GM13976 (cell line): ENCODE results near the gene CRISPLD2.

ENCODE experiments used
- DNase-seq: peaks from one replicate; pipeline ENCODE4 v3.0.0; 2012; ENCODE audit warnings: low spot score
- CTCF ChIP-seq: IDR thresholded peaks from 2 replicates; pipeline ENCODE4 v1.5.1; 2012; ENCODE audit warnings: borderline replicate concordance, mild to moderate bottlenecking; ENCODE audit not compliant: insufficient read depth; ENCODE audit errors: extremely low read depth, missing control alignments, control extremely low read depth
- in situ Hi-C: fragments of 300-500 bp; cut with MboI; formaldehyde crosslinking; loops from one replicate; pipeline ENCODE4 v1.12.0; 2022; ENCODE audit warnings: low sequenced_read_pairs, mixed read lengths, inconsistent platforms; ENCODE audit not compliant: unreplicated experiment

The CRISPLD2 gene

GRCh38 chr16:84836234-84836647, 16.5 kb downstream of the CRISPLD2 start:
- no peak for TF ChIP-seq CTCF
- no peak for DNase-seq
- in situ Hi-C loops, result no loop called here

GRCh38 chr16:84836967-84837366, 17.2 kb downstream of the CRISPLD2 start:
- in situ Hi-C loops, result no loop called here
- TF ChIP-seq CTCF, result no peak

GRCh38 chr16:84838383-84838948, 18.7 kb downstream of the CRISPLD2 start:
- in situ Hi-C loops, result no loop called here
- no peak for TF ChIP-seq CTCF
- no peak for DNase-seq

More at GRCh38 chr16:84836967-84837366, 17.2 kb downstream of the CRISPLD2 start:
- no peak for DNase-seq

GRCh38 chr16:84839054-84839453, 19.3 kb downstream of the CRISPLD2 start:
- in situ Hi-C loops, result no loop called here
- no peak for DNase-seq
- no peak for TF ChIP-seq CTCF

- no peak for DNase-seq
- no peak for TF ChIP-seq CTCF
- in situ Hi-C loops, result no loop called here
These were observed 20.2 kb downstream of the CRISPLD2 start for GRCh38 chr16:84839956-84840355.

- DNase-seq, result no peak
- in situ Hi-C loops, result no loop called here
These were observed 21.2 kb downstream of the CRISPLD2 start for GRCh38 chr16:84840687-84841627.

More at GRCh38 chr16:84840687-84841627, 21.2 kb downstream of the CRISPLD2 start:
- TF ChIP-seq CTCF, result no peak
